ENCODE results near the gene EN2. TPM values are rescaled to one million over a fixed set of nuclear protein-coding genes. Genes with fewer than 3 reads are reported as not detected.

The EN2 gene
- total RNA-seq, 2 donors from 2014 or later = 0.45 TPM; not detected in 1

DNA sequence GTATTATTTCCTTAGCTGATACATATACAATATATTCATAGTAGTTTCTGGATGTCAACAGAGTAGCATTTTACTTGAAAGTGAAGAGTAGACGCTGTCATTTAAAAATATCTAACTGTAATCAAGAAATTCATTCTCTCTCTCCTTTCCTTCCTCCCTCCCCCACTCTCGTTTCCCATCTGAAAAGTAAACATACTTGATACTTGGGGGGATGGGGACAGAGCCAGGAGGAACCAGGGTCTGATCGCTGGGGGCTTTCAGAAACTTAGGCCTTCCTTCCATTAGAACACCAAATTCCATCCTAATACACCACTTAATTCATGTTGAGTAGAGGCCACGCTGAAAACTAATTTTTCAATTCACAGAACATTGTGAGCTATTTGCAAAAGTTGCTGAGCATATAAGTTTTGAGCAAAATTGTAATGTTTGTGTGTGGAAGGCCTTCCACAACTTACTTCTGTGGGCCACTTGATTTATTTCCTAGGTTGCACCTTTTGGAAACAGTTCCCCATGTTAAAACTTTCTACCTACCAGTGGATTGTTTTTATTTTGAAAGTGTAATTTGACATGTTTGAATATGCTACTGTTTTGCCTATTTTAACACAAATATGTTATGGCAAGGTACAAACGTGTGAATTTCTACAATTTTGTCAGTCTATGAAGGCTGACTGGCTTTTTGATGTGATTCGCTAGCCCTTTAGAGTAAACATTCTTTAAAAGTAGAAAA is 53.2 kb downstream of the EN2 start:
- 7% methylated on average over 6 of the region's 6 CpGs for WGBS
- Histone ChIP-seq H3K4me1 (replicated peaks) (no peaks in the 10 kb centered on the region), H3K36me3 (no peaks in the 10 kb centered on the region), H3K27ac (no peak overlapping the region), H3K4me3 (no peak overlapping the region), H3K9me3 (no peaks in the 10 kb centered on the region), H3K27me3 (replicated peaks; ENCODE audit: insufficient read depth) (peaks cover 48% of the 10 kb centered on the region)
- DNase-seq (ENCODE audit: low spot score) = no peak
- intact Hi-C loops (cut with DNase I) = no loop called here
- TF ChIP-seq, protein P1, sequence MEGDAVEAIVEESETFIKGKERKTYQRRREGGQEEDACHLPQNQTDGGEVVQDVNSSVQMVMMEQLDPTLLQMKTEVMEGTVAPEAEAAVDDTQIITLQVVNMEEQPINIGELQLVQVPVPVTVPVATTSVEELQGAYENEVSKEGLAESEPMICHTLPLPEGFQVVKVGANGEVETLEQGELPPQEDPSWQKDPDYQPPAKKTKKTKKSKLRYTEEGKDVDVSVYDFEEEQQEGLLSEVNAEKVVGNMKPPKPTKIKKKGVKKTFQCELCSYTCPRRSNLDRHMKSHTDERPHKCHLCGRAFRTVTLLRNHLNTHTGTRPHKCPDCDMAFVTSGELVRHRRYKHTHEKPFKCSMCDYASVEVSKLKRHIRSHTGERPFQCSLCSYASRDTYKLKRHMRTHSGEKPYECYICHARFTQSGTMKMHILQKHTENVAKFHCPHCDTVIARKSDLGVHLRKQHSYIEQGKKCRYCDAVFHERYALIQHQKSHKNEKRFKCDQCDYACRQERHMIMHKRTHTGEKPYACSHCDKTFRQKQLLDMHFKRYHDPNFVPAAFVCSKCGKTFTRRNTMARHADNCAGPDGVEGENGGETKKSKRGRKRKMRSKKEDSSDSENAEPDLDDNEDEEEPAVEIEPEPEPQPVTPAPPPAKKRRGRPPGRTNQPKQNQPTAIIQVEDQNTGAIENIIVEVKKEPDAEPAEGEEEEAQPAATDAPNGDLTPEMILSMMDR (IDR thresholded peaks at IDR 0.05) = no peak
- no peak for TF ChIP-seq POLR2AphosphoS5 (IDR thresholded peaks at IDR 0.05)
- TF ChIP-seq POLR2A (IDR thresholded peaks at IDR 0.05) = no peak

DNA sequence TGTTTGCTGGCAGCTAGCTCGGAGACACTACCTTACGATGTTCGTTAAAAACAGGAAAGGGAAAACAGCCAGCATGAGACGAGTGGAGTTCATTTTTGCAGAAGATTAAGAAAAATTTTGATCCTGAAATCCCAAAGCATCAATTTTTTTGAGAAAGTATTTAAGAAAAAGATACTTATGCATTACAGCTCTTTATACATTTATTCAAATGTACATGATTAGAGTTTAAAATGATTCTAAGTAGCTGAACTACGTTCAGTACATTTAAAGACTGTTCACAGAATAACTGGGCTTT is 53.7 kb downstream of the EN2 start:
- DNase-seq (ENCODE audit: low spot score) = no peak
- H3K36me3 ChIP-seq = no peaks in the 10 kb centered on the region
- no peak overlapping the region for H3K4me3 ChIP-seq
- no peaks in the 10 kb centered on the region for H3K4me1 ChIP-seq (replicated peaks)
- intact Hi-C loops (cut with DNase I) = no loop called here
- 17% methylated on average over 5 of the region's 5 CpGs for WGBS
- no peaks in the 10 kb centered on the region for H3K9me3 ChIP-seq
- TF ChIP-seq POLR2AphosphoS5 (IDR thresholded peaks at IDR 0.05) = no peak
- no peak for TF ChIP-seq POLR2A (IDR thresholded peaks at IDR 0.05)
- TF ChIP-seq, protein P1 (IDR thresholded peaks at IDR 0.05) = no peak
- peaks cover 51% of the 10 kb centered on the region for H3K27me3 ChIP-seq (replicated peaks; ENCODE audit: insufficient read depth)
- no peak overlapping the region for H3K27ac ChIP-seq

DNA sequence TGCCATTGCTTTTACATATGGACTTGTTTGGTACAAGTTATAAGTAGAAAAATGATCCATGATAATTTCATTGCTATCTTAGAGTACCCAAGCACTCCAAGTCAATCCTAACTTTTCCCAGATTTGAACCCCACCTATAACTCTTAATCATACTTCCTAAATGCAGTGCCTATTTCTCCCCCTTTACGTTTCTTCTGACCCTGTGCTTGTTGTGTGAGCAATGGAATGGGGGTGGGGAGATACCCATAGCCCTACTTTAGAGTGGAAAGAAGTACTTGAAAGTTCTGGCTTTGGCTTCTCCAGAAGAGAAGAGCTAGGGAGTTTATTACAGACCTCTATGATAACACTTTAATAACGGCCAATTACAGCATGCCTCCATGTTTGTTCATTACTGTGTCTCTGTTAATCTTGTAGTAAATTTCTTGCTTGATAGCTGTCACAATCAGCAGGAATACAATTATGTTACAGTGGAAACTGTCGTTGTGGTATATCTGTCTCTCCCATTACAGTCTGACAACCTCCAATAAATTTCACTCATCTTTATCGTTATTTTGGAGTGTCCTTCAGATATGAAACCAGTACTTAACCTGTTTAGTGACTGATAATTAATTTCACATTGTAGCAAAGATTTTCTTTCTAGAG is 54.4 kb downstream of the EN2 start:
- Histone ChIP-seq H3K9me3 (no peaks in the 10 kb centered on the region), H3K27ac (no peak overlapping the region), H3K27me3 (replicated peaks; ENCODE audit: insufficient read depth) (peaks cover 45% of the 10 kb centered on the region), H3K36me3 (no peaks in the 10 kb centered on the region), H3K4me3 (no peak overlapping the region), H3K4me1 (replicated peaks) (no peaks in the 10 kb centered on the region)
- 18% methylated on average over 4 of the region's 4 CpGs for WGBS
- TF ChIP-seq POLR2AphosphoS5 (IDR thresholded peaks at IDR 0.05) = no peak
- TF ChIP-seq, protein P1 (IDR thresholded peaks at IDR 0.05) = no peak
- TF ChIP-seq POLR2A (IDR thresholded peaks at IDR 0.05) = no peak
- no peak for DNase-seq (ENCODE audit: low spot score)
- intact Hi-C loops (cut with DNase I) = no loop called here

DNA sequence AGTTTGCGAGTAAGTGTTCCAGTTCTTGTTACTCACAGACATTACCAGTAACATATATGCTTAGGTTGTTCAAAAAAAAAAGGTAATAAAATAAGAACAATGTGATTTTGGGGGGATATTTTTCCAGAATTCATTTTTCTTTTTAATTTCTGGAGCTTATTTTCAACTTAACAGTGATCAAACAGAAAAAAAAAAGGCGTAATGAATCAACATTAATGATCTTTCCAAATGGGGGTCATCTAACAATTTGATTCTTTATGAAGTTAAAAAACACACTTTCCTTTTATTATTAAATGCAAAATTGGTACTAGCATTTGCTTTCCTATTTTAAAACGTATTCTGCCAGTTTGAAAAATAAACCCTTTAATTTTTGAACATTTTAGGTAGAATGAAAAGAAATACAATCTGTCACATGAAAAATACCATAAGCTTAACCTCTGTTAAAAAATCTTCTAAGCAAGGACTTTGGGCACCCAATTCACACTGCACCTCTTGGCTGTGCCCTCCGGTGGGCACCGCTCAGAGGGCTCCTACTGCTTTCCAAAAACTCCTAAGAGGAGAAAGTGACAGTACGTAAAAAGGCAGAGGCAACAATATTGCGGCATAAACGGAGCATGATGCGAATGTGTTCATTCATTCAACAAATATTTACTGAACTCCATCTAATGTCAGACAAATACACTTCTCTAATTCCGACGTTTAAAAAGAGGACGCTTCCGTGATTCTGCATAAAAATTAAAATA is 55.8 kb downstream of the EN2 start:
- no peaks in the 10 kb centered on the region for H3K36me3 ChIP-seq
- DNase-seq (ENCODE audit: low spot score) = no peak
- TF ChIP-seq POLR2A (IDR thresholded peaks at IDR 0.05) (no peak), POLR2AphosphoS5 (IDR thresholded peaks at IDR 0.05) (no peak)
- TF ChIP-seq, protein P1 (IDR thresholded peaks at IDR 0.05) = no peak
- peaks cover 45% of the 10 kb centered on the region for H3K27me3 ChIP-seq (replicated peaks; ENCODE audit: insufficient read depth)
- 72% methylated on average over 13 of the region's 13 CpGs for WGBS
- no peak overlapping the region for H3K27ac ChIP-seq
- intact Hi-C loops (cut with DNase I) = no loop called here
- H3K9me3 ChIP-seq = no peaks in the 10 kb centered on the region
- no peaks in the 10 kb centered on the region for H3K4me1 ChIP-seq (replicated peaks)
- H3K4me3 ChIP-seq = no peak overlapping the region

All from prostate gland (tissue), 2 donors.